ENCODE measurements around the gene PDCD10.

Gene PDCD10

GRCh38 chr3:167734498-167735232 is at the start of gene PDCD10:
Gene PDCD10 (minus strand): TSS chr3:167734892. CDS start chr3:167720157, 14,735 bp downstream.
- peak; percentile 99 for DNase-seq (ENCODE audit: low spot score)

GRCh38 chr3:167783781-167784180 is 49.1 kb upstream of the PDCD10 start:
- no peak for DNase-seq (ENCODE audit: low spot score)

GRCh38 chr3:167780214-167780883 is 45.7 kb upstream of the PDCD10 start:
- no peak for DNase-seq (ENCODE audit: low spot score)

- DNase-seq (ENCODE audit: low spot score): no peak
These were observed 42.7 kb upstream of the PDCD10 start for GRCh38 chr3:167777356-167777755.

- no peak for DNase-seq (ENCODE audit: low spot score)
These were observed 41.5 kb upstream of the PDCD10 start for GRCh38 chr3:167776066-167776685.

GRCh38 chr3:167773584-167773983 is 38.9 kb upstream of the PDCD10 start:
- DNase-seq (ENCODE audit: low spot score): no peak

- no peak for DNase-seq (ENCODE audit: low spot score)
These were observed 38.3 kb upstream of the PDCD10 start for GRCh38 chr3:167772992-167773391.

GRCh38 chr3:167762296-167762695 is 27.6 kb upstream of the PDCD10 start:
- no peak for DNase-seq (ENCODE audit: low spot score)

GRCh38 chr3:167761302-167761701 is 26.6 kb upstream of the PDCD10 start:
- DNase-seq (ENCODE audit: low spot score): no peak

GRCh38 chr3:167754049-167754448 is 19.4 kb upstream of the PDCD10 start:
- no peak for DNase-seq (ENCODE audit: low spot score)

- no peak for DNase-seq (ENCODE audit: low spot score)
These were observed 15.7 kb upstream of the PDCD10 start for GRCh38 chr3:167750272-167750971.

GRCh38 chr3:167749728-167750127 is 15.0 kb upstream of the PDCD10 start:
- DNase-seq (ENCODE audit: low spot score): no peak

- DNase-seq (ENCODE audit: low spot score): no peak
These were observed 14.5 kb upstream of the PDCD10 start for GRCh38 chr3:167749209-167749608.

GRCh38 chr3:167743799-167744198 is 9.1 kb upstream of the PDCD10 start:
- DNase-seq (ENCODE audit: low spot score): no peak

GRCh38 chr3:167742338-167742737 is 7.6 kb upstream of the PDCD10 start:
- no peak for DNase-seq (ENCODE audit: low spot score)

- DNase-seq (ENCODE audit: low spot score): peak; percentile 65
These were observed 6.4 kb upstream of the PDCD10 start for GRCh38 chr3:167740961-167741587.

- no peak for DNase-seq (ENCODE audit: low spot score)
These were observed 4.6 kb upstream of the PDCD10 start for GRCh38 chr3:167739190-167739810.

GRCh38 chr3:167738037-167738436 is 3.3 kb upstream of the PDCD10 start:
- no peak for DNase-seq (ENCODE audit: low spot score)

GRCh38 chr3:167736997-167737396 is 2.3 kb upstream of the PDCD10 start:
- no peak for DNase-seq (ENCODE audit: low spot score)

- no peak for DNase-seq (ENCODE audit: low spot score)
These were observed 1.6 kb upstream of the PDCD10 start for GRCh38 chr3:167736264-167736787.
